ENCODE results near the gene PPP6R1. TPM values are rescaled to one million over a fixed set of nuclear protein-coding genes. Genes with fewer than 3 reads are reported as not detected.

The PPP6R1 gene
- total and polyA plus RNA-seq, 2 donors (not counting 1 experiment from before 2014, with no cell fraction given): 28.5 to 34.0 TPM

DNA sequence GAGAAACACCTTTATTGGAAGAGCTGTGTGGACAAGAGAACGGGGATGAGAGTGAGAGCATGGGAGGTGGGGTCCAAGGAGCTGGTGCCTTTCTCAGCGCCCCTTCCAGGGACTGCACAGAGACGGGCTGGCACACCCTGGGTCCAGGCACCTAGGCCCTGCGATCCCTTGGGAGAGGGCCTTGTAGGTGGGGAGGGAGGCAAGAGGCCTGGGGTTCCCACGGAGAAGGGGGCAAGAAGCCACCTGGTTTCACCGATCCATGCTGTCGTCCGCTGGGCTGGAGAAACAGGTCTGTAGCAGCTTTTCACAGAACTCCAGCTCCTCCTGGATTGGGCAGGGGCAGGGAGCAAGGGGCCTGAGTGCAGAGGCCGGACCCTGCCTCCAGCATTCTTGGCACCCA, 3.5 kb upstream of the PPP6R1 start:
- no peak for DNase-seq (ENCODE audit: low read depth in 2 of 2)
- Histone ChIP-seq H3K4me1 (ENCODE audit: control insufficient read depth, extremely low read depth, insufficient read depth, low read length) (no peaks in the 10 kb centered on the region), H3K4me2 (ENCODE audit: extremely low read depth, insufficient read depth, low read length) (no peak overlapping the region), H3K9me3 (ENCODE audit: control insufficient read depth, insufficient read depth, low read depth, low read length) (no peaks in the 10 kb centered on the region), H3K9ac (ENCODE audit: insufficient read depth, low read length) (no peak overlapping the region), H3K36me3 (ENCODE audit: control insufficient read depth, insufficient read depth, low read length) (peaks cover 2% of the 10 kb centered on the region), H3K4me3 (replicated peaks in 1 of 4; ENCODE audit: control extremely low read depth in 1 of 4, insufficient read depth in 1 of 4, low read depth in 3 of 4, low read length in 4 of 4) (no peak overlapping the region), H3K27ac (ENCODE audit: insufficient read depth, low read length) (no peak overlapping the region), H2AFZ (ENCODE audit: low read length) (no peak overlapping the region), H3K79me2 (ENCODE audit: control insufficient read depth, insufficient read depth, low read length) (peaks cover 15% of the 10 kb centered on the region), H4K20me1 (ENCODE audit: control insufficient read depth, extremely low read depth, insufficient read depth, low read length) (no peaks in the 10 kb centered on the region), H3K27me3 (ENCODE audit: control insufficient read depth, insufficient read depth, low read length) (no peaks in the 10 kb centered on the region)
- no peak for TF ChIP-seq CTCF (conservative IDR thresholded peaks at IDR 0.05 in 1 of 2, IDR thresholded peaks at IDR 0.05 in 1 of 2; ENCODE audit: low read depth in 1 of 2, low read length in 2 of 2)
- no peak for TF ChIP-seq EZH2 (IDR thresholded peaks at IDR 0.05; ENCODE audit: low read length, missing control alignments)

- no peaks in the 10 kb centered on the region for H3K27me3 ChIP-seq (ENCODE audit: control insufficient read depth, insufficient read depth, low read length)
- H3K9me3 ChIP-seq (ENCODE audit: control insufficient read depth, insufficient read depth, low read depth, low read length): no peaks in the 10 kb centered on the region
- H3K4me3 ChIP-seq (replicated peaks in 1 of 4; ENCODE audit: control extremely low read depth in 1 of 4, insufficient read depth in 1 of 4, low read depth in 3 of 4, low read length in 4 of 4): no peak overlapping the region
- DNase-seq (ENCODE audit: low read depth in 2 of 2): no peak
- peaks cover 2% of the 10 kb centered on the region for H3K36me3 ChIP-seq (ENCODE audit: control insufficient read depth, insufficient read depth, low read length)
- no peak overlapping the region for H2AFZ ChIP-seq (ENCODE audit: low read length)
- H3K27ac ChIP-seq (ENCODE audit: insufficient read depth, low read length): no peak overlapping the region
- H4K20me1 ChIP-seq (ENCODE audit: control insufficient read depth, extremely low read depth, insufficient read depth, low read length): no peaks in the 10 kb centered on the region
- peaks cover 21% of the 10 kb centered on the region for H3K79me2 ChIP-seq (ENCODE audit: control insufficient read depth, insufficient read depth, low read length)
- no peaks in the 10 kb centered on the region for H3K4me1 ChIP-seq (ENCODE audit: control insufficient read depth, extremely low read depth, insufficient read depth, low read length)
- no peak overlapping the region for H3K9ac ChIP-seq (ENCODE audit: insufficient read depth, low read length)
- no peak overlapping the region for H3K4me2 ChIP-seq (ENCODE audit: extremely low read depth, insufficient read depth, low read length)
- no peak for TF ChIP-seq EZH2 (IDR thresholded peaks at IDR 0.05; ENCODE audit: low read length, missing control alignments)
- TF ChIP-seq CTCF (conservative IDR thresholded peaks at IDR 0.05 in 1 of 2, IDR thresholded peaks at IDR 0.05 in 1 of 2; ENCODE audit: low read depth in 1 of 2, low read length in 2 of 2): no peak
Observed at GRCh38 chr19:55261671-55262126, 2.9 kb upstream of the PPP6R1 start.

- H3K27me3 ChIP-seq (ENCODE audit: control insufficient read depth, insufficient read depth, low read length): no peaks in the 10 kb centered on the region
- H3K9ac ChIP-seq (ENCODE audit: insufficient read depth, low read length): peak overlapping the region; percentile 58
- peak overlapping the region; percentile 83 for H2AFZ ChIP-seq (ENCODE audit: low read length)
- H3K4me2 ChIP-seq (ENCODE audit: extremely low read depth, insufficient read depth, low read length): peak overlapping the region; percentile 90
- peak overlapping the region; percentile 92 for H3K27ac ChIP-seq (ENCODE audit: insufficient read depth, low read length)
- no peaks in the 10 kb centered on the region for H4K20me1 ChIP-seq (ENCODE audit: control insufficient read depth, extremely low read depth, insufficient read depth, low read length)
- DNase-seq (ENCODE audit: low read depth in 2 of 2): no peak
- H3K4me1 ChIP-seq (ENCODE audit: control insufficient read depth, extremely low read depth, insufficient read depth, low read length): peaks cover 3% of the 10 kb centered on the region
- H3K36me3 ChIP-seq (ENCODE audit: control insufficient read depth, insufficient read depth, low read length): no peaks in the 10 kb centered on the region
- peaks cover 39% of the 10 kb centered on the region for H3K79me2 ChIP-seq (ENCODE audit: control insufficient read depth, insufficient read depth, low read length)
- H3K4me3 ChIP-seq (replicated peaks in 1 of 4; ENCODE audit: control extremely low read depth in 1 of 4, insufficient read depth in 1 of 4, low read depth in 3 of 4, low read length in 4 of 4): peak overlapping the region; percentile 37 to 57 (median 47)
- TF ChIP-seq CTCF (conservative IDR thresholded peaks at IDR 0.05 in 1 of 2, IDR thresholded peaks at IDR 0.05 in 1 of 2; ENCODE audit: low read depth in 1 of 2, low read length in 2 of 2): no peak
- H3K9me3 ChIP-seq (ENCODE audit: control insufficient read depth, insufficient read depth, low read depth, low read length): no peaks in the 10 kb centered on the region
Observed at GRCh38 chr19:55259540-55260210, 858 bp upstream of the PPP6R1 start.

All from fibroblast of lung (primary cell).